LoVo (cell line): Measurements from ENCODE around the gene LIM2.
"Not testable (repeated sequence)": the region's sequence is repeated elsewhere in the genome, so short reads cannot be mapped to it uniquely, and the experiment has no call there.

ENCODE experiments used
- DNase-seq: peaks from one replicate; pipeline ENCODE4 v3.0.0-alpha.2; 2016; ENCODE audit warnings: low spot score

The LIM2 gene, protein sequence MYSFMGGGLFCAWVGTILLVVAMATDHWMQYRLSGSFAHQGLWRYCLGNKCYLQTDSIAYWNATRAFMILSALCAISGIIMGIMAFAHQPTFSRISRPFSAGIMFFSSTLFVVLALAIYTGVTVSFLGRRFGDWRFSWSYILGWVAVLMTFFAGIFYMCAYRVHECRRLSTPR

DNA sequence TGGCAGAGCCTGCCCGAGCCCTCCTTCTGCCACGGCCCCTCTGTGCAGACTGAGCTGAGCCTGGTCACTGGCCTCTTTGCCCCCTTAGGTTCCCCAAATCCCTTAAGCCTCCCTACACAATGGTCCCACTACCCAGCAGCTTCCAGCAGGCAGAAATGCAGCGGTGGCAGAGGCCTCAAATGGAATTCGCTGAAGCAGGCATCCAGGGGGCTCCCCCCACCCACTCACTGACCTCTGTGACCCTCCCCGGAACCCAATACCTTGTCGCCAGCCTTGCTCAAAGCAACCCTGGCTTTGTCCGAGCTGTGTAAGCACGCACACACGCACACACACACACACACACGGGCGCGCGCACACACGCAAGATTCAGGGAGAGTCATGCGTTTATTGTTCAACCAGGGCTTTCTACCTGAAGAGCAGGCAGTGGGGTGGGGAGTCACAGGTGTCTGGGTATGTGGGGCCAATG is at the start of gene LIM2:
Gene LIM2 (minus strand): TSS at position 51 of the 466 bp plus-strand sequence. CDS start 531 bp downstream, outside the sequence.
- no peak for DNase-seq

GRCh38 chr19:51434456-51434855 is 46.7 kb upstream of the LIM2 start:
- DNase-seq, result no peak

DNA sequence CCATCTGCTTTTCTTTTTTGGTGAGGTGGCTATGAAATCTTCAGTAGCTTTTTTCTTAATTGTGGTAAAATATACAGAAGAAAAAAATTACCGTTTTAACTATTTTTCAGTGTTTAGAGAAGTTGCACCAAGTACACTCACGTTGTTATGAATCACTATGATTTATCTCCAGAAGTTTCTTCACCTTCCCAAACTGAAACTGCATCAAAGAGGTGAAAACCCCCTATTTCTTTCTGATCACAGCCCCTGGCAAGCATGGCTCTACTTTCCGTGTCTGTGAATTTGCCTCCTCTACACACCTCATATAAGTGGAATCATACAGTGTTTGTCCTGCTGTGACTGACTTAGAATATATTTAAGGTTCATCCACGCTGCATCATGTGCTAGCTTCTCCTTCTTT is 45.3 kb upstream of the LIM2 start:
- no peak for DNase-seq

DNA sequence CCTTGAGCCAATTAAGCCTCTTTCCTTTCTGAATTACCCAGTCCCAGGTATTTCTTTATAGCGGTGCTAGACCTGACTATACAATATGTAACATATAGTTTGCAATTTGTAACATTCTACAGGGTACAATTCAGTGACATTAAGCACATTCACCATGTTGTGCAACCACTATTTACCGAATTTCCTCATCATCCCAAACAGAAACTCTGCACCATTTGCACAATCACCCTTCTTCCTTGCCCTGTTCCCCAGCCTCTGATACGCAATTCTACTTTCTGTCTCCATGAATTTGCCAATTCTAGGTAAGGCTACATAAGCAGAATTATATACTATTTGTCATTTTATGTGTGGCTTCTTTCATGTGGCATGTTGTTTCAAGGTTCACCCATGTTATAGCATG is 43.4 kb upstream of the LIM2 start:
- DNase-seq, result no peak

GRCh38 chr19:51430221-51430620 is 42.4 kb upstream of the LIM2 start:
- no peak for DNase-seq

DNA sequence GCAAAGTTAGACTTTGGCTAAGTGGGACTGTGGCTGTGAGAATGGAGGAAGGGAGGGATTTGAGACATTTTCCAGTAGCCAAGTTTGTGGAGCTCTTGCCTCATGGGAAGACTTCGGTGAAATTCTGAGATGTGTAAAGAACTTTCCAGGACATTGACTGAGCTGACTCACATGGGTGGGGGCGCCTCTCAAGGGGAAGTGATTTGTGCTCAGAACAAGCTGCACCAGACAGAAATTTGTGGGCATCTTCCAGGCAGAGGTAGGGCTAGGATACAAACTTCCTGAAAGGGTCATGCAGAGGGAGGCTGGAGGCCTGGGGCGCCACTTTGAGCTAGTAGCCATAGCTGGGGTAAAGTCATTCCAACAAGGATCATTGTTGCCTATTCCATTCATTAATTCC is 39.4 kb upstream of the LIM2 start:
- no peak for DNase-seq

DNA sequence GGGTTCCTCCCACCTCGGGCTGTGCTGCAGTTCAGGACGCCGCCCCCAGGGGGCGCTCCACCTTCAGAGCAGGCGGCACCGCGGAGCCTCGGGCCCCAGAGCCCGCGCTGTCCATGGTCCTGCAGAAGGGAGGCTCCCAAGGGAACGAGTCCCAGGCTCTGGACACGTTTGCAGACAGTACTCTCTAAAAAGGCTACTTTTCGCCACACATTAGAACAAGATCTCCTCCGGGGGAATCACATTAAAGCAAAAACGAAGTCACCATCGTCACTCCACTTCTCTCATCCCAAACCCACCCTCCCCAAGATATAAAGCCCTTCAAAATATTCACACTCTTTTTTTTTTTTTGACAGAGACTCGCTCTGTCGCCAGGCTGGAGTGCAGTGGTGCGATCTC is 34.3 kb upstream of the LIM2 start:
- peak; percentile 76 for DNase-seq

DNA sequence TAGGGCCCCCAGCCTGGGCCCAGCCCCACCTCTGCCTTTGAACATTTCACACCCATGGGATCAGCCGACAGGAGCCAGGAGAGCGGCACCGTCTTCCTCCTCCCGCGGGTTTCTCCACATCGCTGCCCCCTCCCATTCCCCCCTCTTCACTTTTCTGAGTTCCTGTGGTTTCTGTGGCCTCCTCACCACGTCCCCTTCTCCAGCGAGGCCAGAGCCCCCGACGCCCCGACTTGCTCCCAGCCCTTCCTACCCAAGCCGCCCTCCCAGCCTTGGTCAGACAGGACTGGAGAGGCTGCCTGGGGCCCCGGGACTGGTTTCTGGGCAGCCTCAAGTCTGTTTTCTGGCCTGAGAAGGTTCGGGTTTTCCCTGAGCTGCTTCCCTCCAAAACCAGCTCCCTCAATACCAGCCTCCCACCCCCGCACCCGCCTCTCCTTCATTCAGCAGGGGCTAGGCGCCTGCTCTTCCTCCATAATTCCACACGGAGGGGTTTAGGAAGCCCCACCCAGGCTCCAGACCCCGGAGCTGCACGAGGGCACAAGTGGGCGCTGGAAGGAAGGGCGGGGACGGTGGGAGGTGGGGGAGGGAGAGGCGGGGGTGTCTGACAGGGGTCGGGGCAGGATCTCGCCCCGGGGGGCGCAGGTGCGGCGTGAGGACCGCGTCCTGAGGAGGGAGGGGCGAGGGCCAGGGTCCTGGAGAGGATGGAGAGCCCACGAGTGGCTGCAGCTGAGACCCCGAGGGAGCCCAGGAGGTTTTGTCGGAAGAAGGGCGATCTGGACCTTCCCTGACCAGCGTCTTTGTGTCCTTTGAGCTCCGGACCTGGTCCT is 33.7 kb upstream of the LIM2 start:
- no peak for DNase-seq

DNA sequence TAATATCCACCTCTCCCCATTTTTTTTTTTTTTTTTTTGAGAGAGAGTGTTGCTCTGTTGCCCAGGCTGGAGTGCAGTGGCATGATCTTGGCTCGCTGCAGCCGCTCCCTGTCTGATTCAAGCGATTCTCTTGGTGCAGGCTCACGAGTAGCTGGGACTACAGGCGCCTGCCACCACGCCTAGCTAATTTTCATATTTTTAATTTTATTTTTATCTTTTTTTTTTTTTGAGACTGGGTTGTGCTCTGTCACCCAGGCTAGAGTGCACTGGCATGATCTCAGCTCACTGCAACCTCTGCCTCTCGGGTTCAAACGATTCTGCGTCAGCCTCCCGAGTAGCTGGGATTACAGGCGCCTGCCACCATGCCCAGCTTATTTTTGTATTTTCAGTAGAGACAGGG is 32.7 kb upstream of the LIM2 start:
- not testable (repeated sequence) for DNase-seq

DNA sequence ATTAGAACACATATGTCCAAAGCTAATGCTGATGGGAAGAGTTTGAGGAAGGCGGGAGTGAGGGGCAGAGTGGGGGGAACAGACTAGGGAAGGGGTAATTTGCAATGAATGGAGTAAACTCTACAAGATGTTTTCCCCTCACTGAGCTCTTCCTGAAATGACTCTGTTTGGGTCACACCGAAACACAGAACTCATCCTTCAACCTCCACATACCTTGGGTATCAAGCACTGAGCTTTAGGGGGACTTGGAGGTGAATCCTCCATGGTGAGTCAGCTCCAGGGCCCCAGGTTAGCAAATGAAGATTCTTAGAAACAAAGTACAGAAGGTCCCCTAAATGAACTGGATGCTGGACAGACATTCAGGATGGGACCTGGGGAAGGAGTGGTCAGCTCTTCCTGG is 30.9 kb upstream of the LIM2 start:
- DNase-seq, result no peak

GRCh38 chr19:51417810-51418157 is 30.0 kb upstream of the LIM2 start:
- no peak for DNase-seq

DNA sequence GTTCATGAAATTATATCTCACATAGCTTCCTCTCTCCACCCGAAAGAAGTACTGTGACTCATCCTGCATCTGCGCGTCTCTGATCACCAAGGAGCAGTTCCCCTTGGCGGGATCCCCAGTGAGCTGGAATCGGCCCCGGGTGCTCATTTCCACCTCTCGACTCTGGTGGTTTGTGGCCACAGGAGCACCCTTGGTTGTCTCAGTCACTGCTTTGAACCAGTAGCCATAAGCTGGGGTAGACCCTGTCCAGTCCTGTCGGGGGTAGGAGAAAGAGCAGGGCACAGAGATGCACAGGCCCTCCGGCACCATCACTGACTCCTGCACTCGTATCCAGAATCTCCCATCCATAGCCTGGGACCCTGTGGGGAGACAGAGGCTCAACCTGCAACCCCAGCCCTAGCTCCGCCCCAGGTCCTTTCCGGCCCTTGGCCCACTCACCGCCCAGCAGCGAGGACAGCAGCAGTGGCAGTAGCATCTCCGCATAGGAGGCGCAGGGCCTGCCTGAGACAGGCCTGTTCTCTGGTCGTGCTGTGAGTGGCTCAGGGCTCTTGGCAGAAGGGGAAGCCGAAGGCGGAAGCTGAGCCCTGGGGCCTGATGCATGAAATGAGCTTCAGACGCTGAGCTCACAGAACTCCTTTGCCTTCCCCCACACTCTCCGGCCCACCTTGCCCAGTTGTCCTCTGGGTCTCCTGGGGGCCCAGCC is 29.5 kb upstream of the LIM2 start, which contains the start of gene SIGLEC10:
Gene SIGLEC10 (minus strand): TSS at position 536 of the 703 bp plus-strand sequence. CDS start 61 bp downstream, at position 475.
- DNase-seq, result no peak

DNA sequence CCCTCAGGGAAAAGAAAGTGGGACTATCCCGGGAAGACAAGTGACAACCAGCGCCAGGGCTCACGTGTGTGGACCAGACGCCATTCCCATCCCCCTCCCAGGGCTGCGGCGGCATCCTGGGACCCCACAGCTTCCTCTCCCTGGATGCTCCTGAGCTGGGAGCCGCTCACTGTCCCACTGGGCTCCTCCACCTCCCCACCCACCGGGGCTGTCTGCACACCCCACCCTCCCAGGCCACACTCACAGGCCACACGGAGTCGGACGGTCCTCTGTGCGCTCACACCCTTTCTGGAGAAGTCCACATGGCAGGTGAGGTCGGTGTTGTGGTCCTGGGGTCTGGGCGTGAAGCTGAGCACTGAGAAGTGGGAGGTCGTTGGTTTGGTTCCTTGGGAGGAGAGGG is 28.6 kb upstream of the LIM2 start:
- not testable (repeated sequence) for DNase-seq

DNA sequence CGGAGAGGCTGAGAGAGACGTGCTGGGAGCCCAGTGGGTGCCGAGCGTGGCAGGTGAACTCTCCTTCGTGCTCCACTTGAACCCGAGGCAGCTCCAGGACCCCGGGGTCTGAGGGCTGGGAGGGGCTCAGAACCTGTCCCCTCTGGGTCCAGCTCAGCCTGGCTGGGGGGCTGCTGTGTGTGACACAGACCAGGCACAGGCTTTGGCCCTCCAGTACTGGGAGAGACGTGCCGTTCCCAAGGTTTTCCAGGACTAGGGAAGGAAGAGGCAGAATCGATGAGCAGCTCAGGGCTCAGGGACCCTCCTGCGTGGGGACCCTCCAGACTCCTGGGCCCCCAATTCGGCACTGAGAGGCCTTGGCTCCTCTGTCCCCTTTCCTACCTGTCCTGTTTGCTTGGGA is 27.4 kb upstream of the LIM2 start:
- no peak for DNase-seq

GRCh38 chr19:51410950-51411748 is 23.4 kb upstream of the LIM2 start:
- DNase-seq, result no peak

- no peak for DNase-seq
These were observed 19.8 kb upstream of the LIM2 start for GRCh38 chr19:51407511-51408131.

- no peak for DNase-seq
These were observed 14.3 kb upstream of the LIM2 start for GRCh38 chr19:51402117-51402516.

- not testable (repeated sequence) for DNase-seq
These were observed 12.2 kb upstream of the LIM2 start for GRCh38 chr19:51399936-51400335.

- DNase-seq, result no peak
These were observed 11.5 kb upstream of the LIM2 start for GRCh38 chr19:51399231-51399630.

GRCh38 chr19:51398096-51398704 is 10.4 kb upstream of the LIM2 start:
- DNase-seq, result peak; percentile 32

DNA sequence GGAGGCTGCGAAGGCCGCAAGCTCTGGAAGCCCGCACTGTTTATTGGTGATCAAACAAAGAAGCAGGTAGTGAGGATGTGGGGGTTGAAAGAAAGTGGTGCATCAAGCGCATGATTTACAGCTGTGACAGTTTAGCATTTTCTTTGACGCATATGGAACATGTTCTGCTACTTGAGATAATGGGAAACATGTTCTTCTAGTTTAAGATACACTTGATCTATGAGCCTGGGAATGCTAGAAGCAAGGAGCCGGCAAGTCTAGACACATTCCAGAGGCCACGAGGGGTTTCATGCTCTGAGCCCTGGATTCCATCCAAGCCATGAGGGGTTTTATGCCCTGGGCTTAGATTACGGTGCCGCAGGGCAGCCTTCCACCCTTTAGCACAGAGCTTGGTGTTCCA is 9.7 kb upstream of the LIM2 start:
- DNase-seq, result not testable (repeated sequence)
